SK-N-MC (cell line): Measurements from ENCODE around the gene RGL1.

Source experiments
- EZH2 ChIP-seq: fragments of 200-600 bp; sonication (generic); IDR thresholded peaks from one replicate; pipeline ENCODE4 v1.6.1; 2017; ENCODE audit warnings: antibody characterized with exemption
- POLR2AphosphoS5 ChIP-seq: IDR thresholded peaks from 2 replicates; pipeline ENCODE4 v1.6.1; 2012; ENCODE audit warnings: mild to moderate bottlenecking, low read depth, low read length, borderline replicate concordance

GRCh38 chr1:183837062-183837461, 32.1 kb downstream of the RGL1 start:
- TF ChIP-seq POLR2AphosphoS5 (no peak), EZH2 (no peak)
